Measurements from ENCODE around the gene PKIG. TPM values are rescaled to one million over a fixed set of nuclear protein-coding genes. Genes with fewer than 3 reads are reported as not detected.

PKIG gene
- total RNA-seq, 2 experiments from 2014 or later: 4.6 to 4.7 TPM

- H3K27ac Mint-ChIP-seq: no peak overlapping the region
- CTCF ChIA-PET: interaction anchor here (0.6 kb wide), 1 partner anchor 230 kb away, joined by 4 read pairs; no protein-coding TSS in a partner anchor
- H3K4me3 Mint-ChIP-seq: no peak overlapping the region
- H3K27me3 Mint-ChIP-seq (ENCODE audit: low read depth): no peaks in the 10 kb centered on the region
- H3K4me1 Mint-ChIP-seq (ENCODE audit: low read depth): peaks cover 47% of the 10 kb centered on the region
- peaks cover 17% of the 10 kb centered on the region for H3K36me3 Mint-ChIP-seq (ENCODE audit: low read depth)
- intact Hi-C loops (cut with micrococcal nuclease): loop anchor here (10.0 kb wide), 1 partner anchor 300 kb away; the partner anchor contains the start of gene FITM2
- H3K9me3 Mint-ChIP-seq: no peaks in the 10 kb centered on the region
- DNase-seq: peak; percentile 25
Observed at GRCh38 chr20:44615169-44615791, 32.9 kb downstream of the PKIG start.

DNA sequence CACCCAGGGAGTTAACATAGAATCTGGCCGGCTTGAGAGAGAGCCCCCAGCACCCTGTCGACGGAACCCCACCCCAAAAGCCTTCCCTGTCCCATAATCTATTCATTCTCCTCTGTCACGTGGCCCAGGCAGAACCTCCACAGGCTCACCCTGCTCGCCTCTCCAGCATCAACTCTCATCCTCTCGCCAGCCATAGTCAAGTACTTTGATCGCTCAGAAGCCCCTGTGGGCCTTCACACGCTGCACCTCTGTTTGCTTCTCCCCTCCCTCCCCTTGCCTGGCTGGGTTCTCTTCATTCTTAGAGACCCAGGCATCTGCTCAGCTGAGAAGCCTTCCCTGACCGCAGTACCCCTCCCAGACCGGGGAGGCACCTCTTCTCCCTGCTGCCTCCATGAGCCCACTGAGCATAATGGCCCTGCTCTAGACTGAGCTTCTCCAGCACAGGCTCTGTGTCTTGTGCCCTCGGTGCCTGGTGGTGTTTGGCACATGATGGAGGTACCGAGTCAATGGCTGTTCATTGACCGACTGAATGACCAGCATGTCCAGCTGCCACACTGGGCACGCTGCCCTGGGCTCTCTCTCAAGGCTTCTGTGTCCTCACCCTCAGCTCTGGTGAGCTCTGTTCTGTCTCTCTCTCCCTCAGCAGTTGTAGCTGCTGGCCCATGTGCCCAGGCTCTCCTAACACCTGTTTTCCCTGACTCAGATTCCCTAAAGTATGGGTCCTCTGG is 33.7 kb downstream of the PKIG start:
- no peaks in the 10 kb centered on the region for H3K27me3 Mint-ChIP-seq (ENCODE audit: low read depth)
- peaks cover 40% of the 10 kb centered on the region for H3K4me1 Mint-ChIP-seq (ENCODE audit: low read depth)
- H3K4me3 Mint-ChIP-seq: no peak overlapping the region
- peak overlapping the region; percentile 6 for H3K27ac Mint-ChIP-seq
- CTCF ChIA-PET: interaction anchor here (1.0 to 1.9 kb wide), 3 partner anchors 15 to 70 kb away, joined by 3 to 4 read pairs (median 4); no protein-coding TSS in a partner anchor
- H3K9me3 Mint-ChIP-seq: no peaks in the 10 kb centered on the region
- peaks cover 23% of the 10 kb centered on the region for H3K36me3 Mint-ChIP-seq (ENCODE audit: low read depth)
- intact Hi-C loops (cut with micrococcal nuclease): loop anchor here (10.0 kb wide), 1 partner anchor 301 kb away; the partner anchor contains the start of gene FITM2
- DNase-seq: no peak

GRCh38 chr20:44616604-44616964 is 34.2 kb downstream of the PKIG start:
- intact Hi-C loops (cut with micrococcal nuclease): loop anchor here (10.0 kb wide), 1 partner anchor 302 kb away; the partner anchor contains the start of gene FITM2
- Mint-ChIP-seq H3K4me3 (no peak overlapping the region), H3K27ac (no peak overlapping the region), H3K4me1 (ENCODE audit: low read depth) (peaks cover 38% of the 10 kb centered on the region), H3K36me3 (ENCODE audit: low read depth) (peaks cover 28% of the 10 kb centered on the region), H3K27me3 (ENCODE audit: low read depth) (no peaks in the 10 kb centered on the region), H3K9me3 (no peaks in the 10 kb centered on the region)
- CTCF ChIA-PET: interaction anchor here (1.0 to 1.9 kb wide), 4 partner anchors 13 to 69 kb away, joined by 3 to 4 read pairs (median 4); no protein-coding TSS in a partner anchor
- DNase-seq: no peak

GRCh38 chr20:44618318-44618731 is 35.9 kb downstream of the PKIG start:
- CTCF ChIA-PET: interaction anchor here (0.7 to 2.1 kb wide), 5 partner anchors 8 to 115 kb away, joined by 3 to 8 read pairs (median 3); no protein-coding TSS in a partner anchor
- peak; percentile 67 for DNase-seq
- intact Hi-C loops (cut with micrococcal nuclease): loop anchor here (10.0 kb wide), 1 partner anchor 304 kb away; the partner anchor contains the start of gene FITM2
- Mint-ChIP-seq H3K9me3 (peaks cover 1% of the 10 kb centered on the region), H3K4me3 (no peak overlapping the region), H3K4me1 (ENCODE audit: low read depth) (peaks cover 38% of the 10 kb centered on the region), H3K27me3 (ENCODE audit: low read depth) (no peaks in the 10 kb centered on the region), H3K36me3 (ENCODE audit: low read depth) (peaks cover 44% of the 10 kb centered on the region), H3K27ac (no peak overlapping the region)

- H3K36me3 Mint-ChIP-seq (ENCODE audit: low read depth): peaks cover 43% of the 10 kb centered on the region
- DNase-seq: no peak
- peaks cover 5% of the 10 kb centered on the region for H3K9me3 Mint-ChIP-seq
- H3K4me3 Mint-ChIP-seq: no peak overlapping the region
- intact Hi-C loops (cut with micrococcal nuclease): loop anchor here (10.0 kb wide), 1 partner anchor 304 kb away; the partner anchor contains the start of gene FITM2
- CTCF ChIA-PET: interaction anchor here (1.0 to 2.1 kb wide), 2 partner anchors 9 to 10 kb away, joined by 5 to 8 read pairs; no protein-coding TSS in a partner anchor
- H3K4me1 Mint-ChIP-seq (ENCODE audit: low read depth): peaks cover 37% of the 10 kb centered on the region
- H3K27me3 Mint-ChIP-seq (ENCODE audit: low read depth): no peaks in the 10 kb centered on the region
- H3K27ac Mint-ChIP-seq: no peak overlapping the region
Observed at GRCh38 chr20:44619294-44619693, 36.9 kb downstream of the PKIG start.

- intact Hi-C loops (cut with micrococcal nuclease): no loop called here
- H3K4me1 Mint-ChIP-seq (ENCODE audit: low read depth): peaks cover 30% of the 10 kb centered on the region
- DNase-seq: no peak
- no peak overlapping the region for H3K27ac Mint-ChIP-seq
- peaks cover 5% of the 10 kb centered on the region for H3K9me3 Mint-ChIP-seq
- no peaks in the 10 kb centered on the region for H3K27me3 Mint-ChIP-seq (ENCODE audit: low read depth)
- CTCF ChIA-PET: interaction anchor here (0.7 kb wide), 1 partner anchor 11 kb away, joined by 3 read pairs; no protein-coding TSS in a partner anchor
- no peak overlapping the region for H3K4me3 Mint-ChIP-seq
- H3K36me3 Mint-ChIP-seq (ENCODE audit: low read depth): peaks cover 47% of the 10 kb centered on the region
Observed at GRCh38 chr20:44620030-44620429, 37.7 kb downstream of the PKIG start.

DNA sequence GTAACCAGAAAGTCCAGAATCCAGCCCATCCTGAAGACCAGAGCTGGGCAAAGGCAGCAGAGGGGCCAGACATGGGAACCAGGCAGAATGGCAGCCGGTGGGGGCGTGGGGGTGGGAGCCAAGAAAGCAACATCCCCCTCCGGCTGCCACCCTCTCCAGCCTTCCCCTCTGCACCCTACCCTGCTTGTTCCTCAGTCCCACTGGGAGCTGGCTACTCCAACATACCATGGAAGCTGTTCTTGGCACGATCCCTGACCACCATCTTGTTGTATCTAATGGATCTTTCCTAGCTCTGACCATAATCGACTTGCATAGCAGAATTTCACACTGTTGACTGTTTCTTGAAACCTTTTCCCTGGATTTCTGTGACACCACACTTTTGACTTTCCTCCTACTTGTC is 38.9 kb downstream of the PKIG start:
- Mint-ChIP-seq H3K36me3 (ENCODE audit: low read depth) (peaks cover 49% of the 10 kb centered on the region), H3K4me3 (no peak overlapping the region)
- DNase-seq: no peak

GRCh38 chr20:44621939-44622338 is 39.6 kb downstream of the PKIG start:
- Mint-ChIP-seq H3K27me3 (ENCODE audit: low read depth) (no peaks in the 10 kb centered on the region), H3K4me1 (ENCODE audit: low read depth) (peaks cover 14% of the 10 kb centered on the region), H3K27ac (peak overlapping the region; percentile 2), H3K36me3 (ENCODE audit: low read depth) (peaks cover 49% of the 10 kb centered on the region), H3K9me3 (peaks cover 5% of the 10 kb centered on the region), H3K4me3 (no peak overlapping the region)
- intact Hi-C loops (cut with micrococcal nuclease): no loop called here
- CTCF ChIA-PET: no interaction called here
- no peak for DNase-seq

More for the DNA sequence above, 38.9 kb downstream of the PKIG start:
- Mint-ChIP-seq H3K9me3 (peaks cover 5% of the 10 kb centered on the region), H3K27me3 (ENCODE audit: low read depth) (no peaks in the 10 kb centered on the region), H3K4me1 (ENCODE audit: low read depth) (peaks cover 17% of the 10 kb centered on the region), H3K27ac (no peak overlapping the region)
- CTCF ChIA-PET: no interaction called here
- intact Hi-C loops (cut with micrococcal nuclease): no loop called here

- no peak overlapping the region for H3K4me3 Mint-ChIP-seq
- H3K36me3 Mint-ChIP-seq (ENCODE audit: low read depth): peaks cover 52% of the 10 kb centered on the region
- H3K4me1 Mint-ChIP-seq (ENCODE audit: low read depth): peaks cover 12% of the 10 kb centered on the region
- intact Hi-C loops (cut with micrococcal nuclease): no loop called here
- DNase-seq: no peak
- CTCF ChIA-PET: no interaction called here
- H3K9me3 Mint-ChIP-seq: peaks cover 5% of the 10 kb centered on the region
- no peaks in the 10 kb centered on the region for H3K27me3 Mint-ChIP-seq (ENCODE audit: low read depth)
- H3K27ac Mint-ChIP-seq: no peak overlapping the region
Observed at GRCh38 chr20:44622501-44623270, 40.3 kb downstream of the PKIG start.

- peaks cover 54% of the 10 kb centered on the region for H3K36me3 Mint-ChIP-seq (ENCODE audit: low read depth)
- no peaks in the 10 kb centered on the region for H3K27me3 Mint-ChIP-seq (ENCODE audit: low read depth)
- no peak for DNase-seq
- H3K9me3 Mint-ChIP-seq: peaks cover 5% of the 10 kb centered on the region
- no peak overlapping the region for H3K27ac Mint-ChIP-seq
- no peak overlapping the region for H3K4me3 Mint-ChIP-seq
- intact Hi-C loops (cut with micrococcal nuclease): no loop called here
- H3K4me1 Mint-ChIP-seq (ENCODE audit: low read depth): no peaks in the 10 kb centered on the region
- CTCF ChIA-PET: no interaction called here
Observed at GRCh38 chr20:44624152-44624551, 41.8 kb downstream of the PKIG start.

DNA sequence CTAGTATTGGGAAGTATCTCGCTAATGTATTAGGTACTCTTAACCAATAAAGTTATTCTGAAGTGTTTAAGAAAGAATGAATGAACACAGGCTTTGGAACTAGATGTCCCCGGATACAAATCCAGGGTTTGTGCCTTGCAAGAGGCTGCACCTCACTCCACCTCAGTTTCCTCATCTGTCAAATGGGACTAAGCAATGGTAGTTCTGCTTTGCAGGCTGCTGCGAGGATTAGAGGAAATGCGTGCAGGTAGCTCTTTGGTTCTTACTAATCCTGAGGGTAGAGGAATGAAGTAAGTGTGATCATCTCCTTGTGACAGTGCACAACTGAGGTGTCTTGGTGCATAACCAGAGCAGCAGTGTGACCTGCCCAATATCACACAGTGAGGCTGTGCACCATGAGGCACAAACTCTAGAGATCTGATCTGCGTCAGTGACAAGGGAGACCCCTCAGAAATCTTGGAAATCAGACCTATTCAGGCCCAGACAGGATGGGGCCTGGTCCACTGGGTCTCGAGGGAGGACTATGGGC is 42.4 kb downstream of the PKIG start:
- H3K36me3 Mint-ChIP-seq (ENCODE audit: low read depth): peaks cover 48% of the 10 kb centered on the region
- peaks cover 5% of the 10 kb centered on the region for H3K9me3 Mint-ChIP-seq
- no peak overlapping the region for H3K27ac Mint-ChIP-seq

GRCh38 chr20:44625361-44625760 is 43.0 kb downstream of the PKIG start:
- Mint-ChIP-seq H3K4me1 (ENCODE audit: low read depth) (no peaks in the 10 kb centered on the region), H3K9me3 (peaks cover 5% of the 10 kb centered on the region), H3K27me3 (ENCODE audit: low read depth) (no peaks in the 10 kb centered on the region), H3K4me3 (no peak overlapping the region), H3K36me3 (ENCODE audit: low read depth) (peaks cover 45% of the 10 kb centered on the region), H3K27ac (no peak overlapping the region)
- intact Hi-C loops (cut with micrococcal nuclease): no loop called here
- no peak for DNase-seq
- CTCF ChIA-PET: no interaction called here

More for the DNA sequence above, 42.4 kb downstream of the PKIG start:
- Mint-ChIP-seq H3K4me3 (no peak overlapping the region), H3K4me1 (ENCODE audit: low read depth) (no peaks in the 10 kb centered on the region), H3K27me3 (ENCODE audit: low read depth) (no peaks in the 10 kb centered on the region)
- CTCF ChIA-PET: no interaction called here
- DNase-seq: no peak
- intact Hi-C loops (cut with micrococcal nuclease): no loop called here
